GM18907 (cell line): ENCODE results near the gene TLE3.

Experiments
- ATAC-seq: cut with Tn5 transposase; IDR thresholded peaks from one replicate; pipeline ENCODE4 v1.9.1; 2021; ENCODE audit warnings: mild to moderate bottlenecking, moderate library complexity; ENCODE audit not compliant: unreplicated experiment

TLE3 gene

GRCh38 chr15:70065006-70065722, 32.6 kb downstream of the TLE3 start:
- no peak for ATAC-seq

DNA sequence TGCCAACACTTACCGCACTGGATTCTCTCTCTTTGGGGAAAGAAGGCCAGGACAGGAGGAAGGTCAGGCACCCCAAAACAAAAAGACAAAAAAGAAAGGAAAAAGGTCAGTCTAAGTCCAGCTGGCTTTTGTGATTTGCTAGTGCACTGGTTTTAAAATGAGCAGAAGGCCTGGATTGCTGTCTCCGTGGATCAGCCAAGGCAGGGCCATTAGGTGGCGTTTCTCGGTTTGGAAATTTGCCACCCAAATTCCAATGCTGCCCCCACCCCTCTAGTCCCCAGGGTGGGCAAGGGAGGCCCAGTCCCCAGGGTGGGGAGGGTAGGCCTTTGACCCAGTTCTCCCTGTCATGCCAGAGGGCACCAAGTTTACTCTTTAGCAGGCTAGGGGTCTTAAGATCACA, 33.3 kb downstream of the TLE3 start:
- no peak for ATAC-seq

DNA sequence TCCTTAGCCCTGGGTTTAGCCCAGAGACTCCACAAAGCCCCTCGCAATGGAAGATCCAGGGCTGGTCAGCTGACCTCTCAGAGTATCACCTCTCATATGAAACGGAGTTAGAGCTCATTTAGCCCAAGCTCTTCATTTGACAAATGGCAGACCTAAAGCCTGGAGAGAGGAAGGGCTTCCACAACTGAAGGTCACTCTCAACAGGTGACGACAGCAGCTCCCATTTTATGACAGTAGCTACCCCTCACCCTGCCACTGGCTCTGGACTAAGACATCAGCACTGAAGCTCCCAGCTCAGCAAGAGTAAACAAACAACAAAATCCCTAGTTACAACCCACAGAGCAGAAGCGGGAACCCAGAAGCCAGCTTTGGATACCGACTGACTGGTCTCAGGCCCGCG, 33.7 kb downstream of the TLE3 start:
- no peak for ATAC-seq

- no peak for ATAC-seq
Measured at GRCh38 chr15:70063261-70063925, 34.3 kb downstream of the TLE3 start.

- ATAC-seq = no peak
Measured at GRCh38 chr15:70062321-70062956, 35.3 kb downstream of the TLE3 start.

DNA sequence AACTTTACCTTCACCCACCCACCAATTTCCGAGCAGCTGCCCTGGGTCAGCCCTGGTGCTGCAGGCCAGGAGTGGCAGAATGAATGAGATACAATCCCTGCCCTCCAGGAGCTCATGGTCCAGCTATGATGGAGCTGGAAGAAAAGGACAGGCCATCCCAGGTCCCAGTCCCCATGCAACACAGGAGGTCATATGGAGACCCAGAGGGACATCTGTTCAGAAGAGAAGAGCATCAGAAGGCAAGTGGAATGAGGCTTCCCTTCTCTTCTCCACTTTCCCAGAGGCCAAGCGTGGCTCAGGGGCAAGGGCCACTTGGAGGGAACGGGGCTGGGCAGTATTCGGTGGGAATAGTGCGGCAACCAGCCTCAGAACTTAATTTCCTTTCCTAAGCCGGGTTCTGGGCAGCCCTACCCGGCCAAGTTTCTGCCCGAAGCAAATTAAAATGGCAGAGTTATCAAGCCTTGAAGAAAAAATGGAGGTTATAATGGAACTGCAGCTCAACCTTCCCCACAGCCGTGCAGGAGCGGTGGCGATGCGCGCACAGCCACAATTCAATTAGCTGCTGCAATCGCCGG, 35.9 kb downstream of the TLE3 start:
- no peak for ATAC-seq

DNA sequence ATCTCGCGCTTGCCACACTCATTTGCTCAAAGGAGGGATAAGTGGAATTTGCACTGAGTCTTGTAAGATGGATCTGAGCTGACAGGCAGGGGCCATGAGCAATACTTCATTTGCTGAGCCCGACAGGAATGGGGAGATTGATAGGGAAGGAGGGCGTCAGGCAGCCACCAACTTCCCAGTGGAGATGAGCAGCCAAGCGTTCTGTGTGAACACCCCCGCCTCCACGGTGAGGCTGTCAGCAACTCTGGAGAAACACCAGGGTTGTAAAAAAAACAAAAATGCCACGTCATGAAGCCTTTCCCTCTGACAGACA, 36.8 kb downstream of the TLE3 start:
- no peak for ATAC-seq

- ATAC-seq = no peak
Measured at GRCh38 chr15:70060214-70060992, 37.3 kb downstream of the TLE3 start.

GRCh38 chr15:70059476-70060213, 38.1 kb downstream of the TLE3 start:
- ATAC-seq = no peak

GRCh38 chr15:70058642-70059360, 38.9 kb downstream of the TLE3 start:
- no peak for ATAC-seq

- no peak for ATAC-seq
Measured at GRCh38 chr15:70057931-70058641, 39.6 kb downstream of the TLE3 start.

DNA sequence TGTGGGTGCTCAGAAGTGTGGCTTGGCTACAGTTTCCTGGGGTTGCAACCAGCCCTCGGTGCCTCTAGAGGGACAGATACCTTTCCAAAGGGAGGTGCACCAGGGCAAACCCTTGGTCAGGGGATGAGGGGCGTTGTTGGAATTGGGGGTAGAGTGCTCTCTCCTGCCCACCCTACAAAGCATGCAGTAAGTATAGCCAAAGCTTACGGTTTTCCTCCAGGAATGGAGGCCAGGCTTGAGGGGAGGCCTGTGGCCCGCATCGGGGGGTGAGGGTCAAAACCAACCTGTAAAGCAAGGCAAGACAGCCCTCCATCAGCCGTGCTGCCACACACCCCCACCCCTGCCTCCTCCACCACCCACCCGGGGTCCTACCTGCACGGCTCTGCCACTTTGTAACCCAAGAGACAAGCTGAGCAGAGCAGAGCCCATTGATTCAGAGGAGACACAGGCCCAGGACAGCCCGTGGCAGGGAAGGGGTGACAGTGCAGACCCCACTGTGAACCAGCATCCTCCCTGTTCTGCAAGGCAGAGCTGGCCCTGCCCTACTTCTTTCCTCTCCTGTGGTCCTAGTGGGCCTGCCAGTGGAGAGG, 41.5 kb downstream of the TLE3 start:
- ATAC-seq = no peak

GRCh38 chr15:70055601-70056051, 42.1 kb downstream of the TLE3 start:
- ATAC-seq = no peak

DNA sequence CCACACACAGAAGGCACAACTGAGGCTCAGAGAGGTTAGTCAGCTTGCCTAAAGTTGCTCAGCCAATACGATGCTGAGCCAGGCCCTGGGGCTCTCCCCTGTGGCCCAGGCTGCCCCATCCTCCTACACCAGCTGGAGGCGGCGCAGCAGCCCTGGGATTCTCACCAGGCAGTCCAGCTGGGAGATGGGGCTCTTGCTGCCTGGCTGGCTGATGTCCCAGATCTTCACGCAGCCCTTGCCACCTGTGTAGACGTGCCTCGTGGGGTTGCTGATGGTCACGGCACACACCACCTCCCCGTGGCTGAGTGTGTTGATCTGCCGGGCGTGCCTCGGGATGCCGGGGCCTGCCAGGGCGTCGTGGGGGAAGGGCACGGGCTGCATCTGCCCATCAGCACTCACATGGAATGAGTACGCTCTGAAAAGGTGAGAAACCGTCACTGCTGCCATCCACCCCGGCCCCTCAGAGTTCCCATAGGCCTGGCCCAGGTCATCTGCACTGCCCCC, 42.8 kb downstream of the TLE3 start:
- ATAC-seq = no peak

DNA sequence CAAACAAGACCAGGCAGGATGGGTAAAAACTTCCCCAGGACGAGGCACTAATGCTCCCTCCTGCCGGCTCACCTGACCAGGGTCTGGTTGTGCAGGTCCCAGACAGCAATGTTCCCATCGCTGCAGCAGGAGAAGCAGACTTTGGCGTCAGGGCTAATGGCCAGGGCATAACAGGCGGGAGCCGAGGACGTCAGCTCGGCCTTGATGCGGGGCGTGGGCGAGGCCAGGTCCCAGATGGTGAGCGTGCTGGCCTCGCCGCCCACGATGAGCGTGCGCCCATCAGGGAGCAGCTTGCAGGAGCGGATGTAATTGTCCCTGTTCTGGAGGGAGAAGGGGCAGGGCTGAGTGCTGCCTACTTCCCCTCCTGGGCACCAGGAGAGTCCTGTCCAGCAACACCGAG, 43.4 kb downstream of the TLE3 start:
- no peak for ATAC-seq

DNA sequence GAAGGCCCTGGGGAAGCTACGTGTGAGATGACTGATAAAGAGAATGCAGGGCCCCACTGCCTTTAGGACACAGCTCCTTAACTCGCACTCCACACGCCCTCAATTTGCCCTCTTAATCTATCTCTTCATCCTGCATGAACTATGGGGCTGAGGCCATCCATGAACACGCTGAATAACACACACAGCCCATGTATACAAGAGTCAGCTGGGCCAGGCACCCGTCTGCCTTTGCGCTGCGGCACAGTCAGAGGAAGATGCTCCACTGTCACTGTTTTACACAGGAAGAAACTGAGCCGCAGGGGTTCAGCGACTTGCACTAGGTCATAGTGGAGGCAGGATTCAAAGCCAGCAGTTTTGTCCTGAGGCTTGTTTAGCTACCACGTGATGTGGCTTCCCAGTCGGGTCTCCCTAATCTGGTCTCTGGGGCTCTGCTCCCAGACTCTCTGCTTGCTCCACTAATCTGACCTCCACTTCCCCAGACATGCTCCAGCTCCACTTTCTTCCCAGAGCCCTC, 43.9 kb downstream of the TLE3 start:
- ATAC-seq = no peak

DNA sequence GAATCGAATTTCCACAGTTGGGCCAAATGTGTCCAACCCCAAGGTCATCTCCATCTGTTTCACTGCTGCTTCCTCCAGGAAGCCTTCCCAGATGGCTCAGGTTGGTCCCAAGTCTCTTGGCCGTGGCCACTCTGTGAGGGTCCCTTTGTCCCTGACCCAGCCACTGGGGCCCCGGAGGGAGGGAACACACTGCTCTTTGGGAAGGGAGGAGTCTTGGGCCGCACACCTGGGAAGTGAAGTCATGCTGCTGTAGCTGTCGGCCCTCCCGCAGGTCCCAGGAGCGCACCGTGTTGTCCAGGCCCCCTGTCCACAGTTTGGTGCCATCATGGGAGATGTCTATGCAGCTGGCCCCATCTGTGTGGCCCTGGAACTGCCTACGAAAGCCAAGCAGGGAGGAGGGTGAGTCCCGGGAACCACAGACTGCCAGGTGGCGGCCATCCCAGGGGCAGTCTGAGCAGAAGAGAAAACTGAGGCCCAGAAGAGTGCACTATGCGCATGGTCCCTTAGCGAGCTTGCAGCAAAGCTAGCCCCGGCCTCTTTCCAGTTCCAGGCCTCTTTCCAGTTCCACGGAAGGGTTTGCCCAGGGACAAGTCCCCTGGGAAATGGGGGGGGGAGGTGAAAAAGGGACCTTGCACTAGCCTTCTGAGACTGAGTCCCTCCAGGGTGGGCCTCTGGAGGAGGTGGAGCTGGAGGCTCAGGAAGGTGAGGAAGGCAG, 44.6 kb downstream of the TLE3 start:
- ATAC-seq = no peak
